HCT116 (cell line): Measurements from ENCODE around the gene WDR33.

Experiments used
- MAX ChIP-seq: IDR thresholded peaks from 2 replicates; pipeline ENCODE4 v1.6.1; 2012
- POLR2A ChIP-seq: IDR thresholded peaks from 2 replicates; pipeline ENCODE4 v1.7.0; 2011; ENCODE audit warnings: borderline replicate concordance; ENCODE audit not compliant: insufficient read depth, insufficient read length; ENCODE audit errors: extremely low read depth
- YY1 ChIP-seq: IDR thresholded peaks from 2 replicates; pipeline ENCODE4 v1.6.1; 2011; ENCODE audit warnings: low read length, low read depth, moderate library complexity, mild to moderate bottlenecking; ENCODE audit not compliant: insufficient replicate concordance; ENCODE audit errors: extremely low read depth
- TF ChIP-seq, protein P1 (sequence below), 3 experiments: fragments of 200-600 bp in 1 of 3; sonication (generic) in 1 of 3; IDR thresholded peaks in 2 of 3; conservative IDR thresholded peaks in 1 of 3; 2 replicates each; pipeline ENCODE4 v1.5.1; 2012 to 2017; ENCODE audit warnings: low read depth in 2 of 3, low read length in 2 of 3, antibody characterized with exemption in 1 of 3, borderline replicate concordance in 1 of 3, control low read depth in 1 of 3, mild to moderate bottlenecking in 1 of 3, mixed read lengths in 1 of 3, mixed run types in 1 of 3, moderate library complexity in 1 of 3; ENCODE audit not compliant: insufficient read depth in 1 of 3

- no peak for TF ChIP-seq YY1
- no peak for TF ChIP-seq POLR2A
- TF ChIP-seq, protein P1, sequence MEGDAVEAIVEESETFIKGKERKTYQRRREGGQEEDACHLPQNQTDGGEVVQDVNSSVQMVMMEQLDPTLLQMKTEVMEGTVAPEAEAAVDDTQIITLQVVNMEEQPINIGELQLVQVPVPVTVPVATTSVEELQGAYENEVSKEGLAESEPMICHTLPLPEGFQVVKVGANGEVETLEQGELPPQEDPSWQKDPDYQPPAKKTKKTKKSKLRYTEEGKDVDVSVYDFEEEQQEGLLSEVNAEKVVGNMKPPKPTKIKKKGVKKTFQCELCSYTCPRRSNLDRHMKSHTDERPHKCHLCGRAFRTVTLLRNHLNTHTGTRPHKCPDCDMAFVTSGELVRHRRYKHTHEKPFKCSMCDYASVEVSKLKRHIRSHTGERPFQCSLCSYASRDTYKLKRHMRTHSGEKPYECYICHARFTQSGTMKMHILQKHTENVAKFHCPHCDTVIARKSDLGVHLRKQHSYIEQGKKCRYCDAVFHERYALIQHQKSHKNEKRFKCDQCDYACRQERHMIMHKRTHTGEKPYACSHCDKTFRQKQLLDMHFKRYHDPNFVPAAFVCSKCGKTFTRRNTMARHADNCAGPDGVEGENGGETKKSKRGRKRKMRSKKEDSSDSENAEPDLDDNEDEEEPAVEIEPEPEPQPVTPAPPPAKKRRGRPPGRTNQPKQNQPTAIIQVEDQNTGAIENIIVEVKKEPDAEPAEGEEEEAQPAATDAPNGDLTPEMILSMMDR (IDR thresholded peaks at IDR 0.05 in 2 of 3, conservative IDR thresholded peaks at IDR 0.05 in 1 of 3; ENCODE audit: borderline replicate concordance in 1 of 3, insufficient read depth in 1 of 3, low read depth in 2 of 3, low read length in 2 of 3), result no peak
- no peak for TF ChIP-seq MAX
Observed at GRCh38 chr2:127829845-127830246, 18.9 kb upstream of the WDR33 start.
